HepG2 (cell line): ENCODE measurements around the gene SLC25A18. TPM values are rescaled to one million over a fixed set of nuclear protein-coding genes. Genes with fewer than 3 reads are reported as not detected.

Experiments used
- HES4 ChIP-seq: sonication (generic); formaldehyde crosslinking; IDR thresholded peaks from 2 replicates; pipeline ENCODE4 v1.9.0; 2021; ENCODE audit warnings: mild to moderate bottlenecking, missing genetic modification reagents, borderline replicate concordance
- IRX3 ChIP-seq: sonication (generic); formaldehyde crosslinking; IDR thresholded peaks from 2 replicates; pipeline ENCODE4 v1.8.1; 2023; ENCODE audit warnings: mild to moderate bottlenecking, low read depth, missing genetic modification reagents, borderline replicate concordance
- KDM2A ChIP-seq: sonication (generic); formaldehyde crosslinking; IDR thresholded peaks from 2 replicates; pipeline ENCODE4 v1.4.0; 2020; ENCODE audit warnings: low read depth, missing genetic modification reagents, borderline replicate concordance
- NFE2 ChIP-seq: sonication (generic); formaldehyde crosslinking; IDR thresholded peaks from 2 replicates; pipeline ENCODE4 v1.4.0; 2020; ENCODE audit warnings: missing genetic modification reagents
- NKX3-1 ChIP-seq: sonication (generic); formaldehyde crosslinking; IDR thresholded peaks from 2 replicates; pipeline ENCODE4 v1.5.0; 2020; ENCODE audit warnings: missing genetic modification reagents
- NR2F2 ChIP-seq: IDR thresholded peaks from 2 replicates; pipeline ENCODE4 v1.6.1; 2012; ENCODE audit warnings: low read depth, inconsistent platforms, borderline replicate concordance
- PHF8 ChIP-seq: sonication (generic); formaldehyde crosslinking; IDR thresholded peaks from 2 replicates; pipeline ENCODE4 v1.5.0; 2020; ENCODE audit warnings: missing genetic modification reagents
- RELA ChIP-seq: sonication (generic); formaldehyde crosslinking; IDR thresholded peaks from 2 replicates; pipeline ENCODE4 v1.4.0; 2020; ENCODE audit warnings: missing genetic modification reagents
- SMC3 ChIP-seq: IDR thresholded peaks from 2 replicates; pipeline ENCODE4 v1.6.1; 2011; ENCODE audit warnings: low read length, improper control_type of control experiment
- SP4 ChIP-seq: sonication (generic); formaldehyde crosslinking; IDR thresholded peaks from 2 replicates; pipeline ENCODE4 v1.8.1; 2023; ENCODE audit warnings: mild to moderate bottlenecking, missing genetic modification reagents
- TRIM24 ChIP-seq: sonication (generic); formaldehyde crosslinking; IDR thresholded peaks from 2 replicates; pipeline ENCODE4 v1.8.0; 2022; ENCODE audit warnings: mild to moderate bottlenecking, missing genetic modification reagents
- ZNF24 ChIP-seq: fragments of 450-650 bp; IDR thresholded peaks from 2 replicates; pipeline ENCODE4 v1.6.1; 2017; ENCODE audit warnings: antibody characterized with exemption, mild to moderate bottlenecking
- ZNF335 ChIP-seq: sonication (generic); formaldehyde crosslinking; IDR thresholded peaks from 2 replicates; pipeline ENCODE4 v1.4.0; 2020; ENCODE audit warnings: missing genetic modification reagents
- ZNF703 ChIP-seq: sonication (generic); formaldehyde crosslinking; IDR thresholded peaks from 2 replicates; pipeline ENCODE4 v1.5.1; 2020; ENCODE audit warnings: missing genetic modification reagents, mild to moderate bottlenecking, moderate library complexity, borderline replicate concordance
- polyA plus RNA-seq, 8 experiments: library from polyadenylated mRNA; depleted of rRNA in 3 of 8; stranded (reverse) in 7 of 8; unstranded in 1 of 8; fragments of >200 nt; fragmentation: Illumina TruSeq in 4 of 8; extraction: Trizol in 4 of 8; gene quantifications; 2 replicates each; pipeline versions ENCODE4 v1.2.1 to v1.2.3, GENCODE V29; 2011 to 2016; ENCODE audit warnings: low read depth in 4 of 8, missing spikeins in 1 of 8, mixed read lengths in 1 of 8; ENCODE audit not compliant: insufficient read depth in 1 of 8
- total RNA-seq, 5 experiments: library from RNA; depleted of rRNA; stranded (reverse); fragments of >200 nt; fragmentation: Illumina TruSeq; extraction: Trizol; gene quantifications; 2 replicates each; pipeline ENCODE4 v1.2.3, GENCODE V29; 2016; ENCODE audit warnings: low read depth in 1 of 5
- TF ChIP-seq, protein P1 (sequence below): sonication (generic); formaldehyde crosslinking; IDR thresholded peaks from 2 replicates; pipeline ENCODE4 v1.4.0; 2020; ENCODE audit warnings: mild to moderate bottlenecking, missing genetic modification reagents
- TF ChIP-seq, protein P2 (sequence below): sonication (generic); formaldehyde crosslinking; IDR thresholded peaks from 2 replicates; pipeline ENCODE4 v1.8.0; 2023; ENCODE audit warnings: mild to moderate bottlenecking, missing genetic modification reagents
- TF ChIP-seq, protein P3 (sequence below): sonication (generic); formaldehyde crosslinking; IDR thresholded peaks from 2 replicates; pipeline ENCODE4 v1.4.0; 2020; ENCODE audit warnings: mild to moderate bottlenecking, missing genetic modification reagents, borderline replicate concordance
- TF ChIP-seq, protein P4 (sequence below): sonication (generic); formaldehyde crosslinking; IDR thresholded peaks from 2 replicates; pipeline ENCODE4 v1.8.0; 2022; ENCODE audit warnings: mild to moderate bottlenecking, missing genetic modification reagents, borderline replicate concordance
- TF ChIP-seq, protein P5 (sequence below): sonication (generic); formaldehyde crosslinking; IDR thresholded peaks from 2 replicates; pipeline ENCODE4 v1.4.0; 2020; ENCODE audit warnings: missing genetic modification reagents, low read depth, mild to moderate bottlenecking, borderline replicate concordance
- TF ChIP-seq, protein P6 (sequence below): sonication (generic); formaldehyde crosslinking; IDR thresholded peaks from 2 replicates; pipeline ENCODE4 v1.8.1; 2023; ENCODE audit warnings: mild to moderate bottlenecking, missing genetic modification reagents

SLC25A18 gene
- total and polyA plus RNA-seq, 2 of the 13 experiments (the other 11 are each of a cell fraction or from before 2014, with no cell fraction given) = 0.28 to 0.75 TPM

DNA sequence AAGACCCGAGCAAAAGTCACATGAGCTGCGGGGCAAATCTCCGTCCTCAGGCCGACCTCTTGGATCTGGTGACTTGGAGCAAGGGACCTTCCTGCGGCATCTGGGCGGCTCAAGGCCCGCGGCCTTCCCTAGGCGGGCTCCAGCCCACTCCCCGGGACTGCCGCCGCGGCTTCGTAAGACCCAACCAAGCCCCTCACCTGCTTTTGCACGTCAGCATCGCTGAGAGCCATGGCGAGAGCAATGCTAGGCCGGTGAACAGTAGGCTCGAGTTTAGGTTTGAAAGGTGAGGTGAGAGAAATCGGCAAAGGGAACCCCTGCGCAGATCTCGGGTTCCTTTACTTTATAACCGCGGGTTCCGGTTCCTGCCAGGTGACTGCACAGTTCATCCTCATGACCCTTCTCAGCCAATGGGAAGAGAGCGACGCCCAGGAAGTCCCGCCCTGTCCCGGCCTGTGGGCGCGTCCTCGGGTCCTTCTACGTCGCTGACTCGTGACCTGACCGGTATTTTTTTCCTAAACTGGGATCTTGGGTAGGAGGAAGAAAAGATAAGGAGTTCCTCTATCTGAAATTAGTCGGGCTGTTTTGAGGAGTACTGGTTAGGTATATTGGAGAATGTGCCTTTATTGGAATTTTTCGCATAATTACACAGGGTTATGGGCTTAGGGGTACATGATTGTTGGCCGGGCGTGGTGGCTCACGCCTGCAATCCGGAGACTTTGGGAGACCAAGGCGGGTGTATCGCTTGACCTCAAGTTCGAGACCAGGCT lies 65.3 kb downstream of the SLC25A18 start, which contains the start of gene ATP6V1E1 (continued):
- TF ChIP-seq, protein P1, sequence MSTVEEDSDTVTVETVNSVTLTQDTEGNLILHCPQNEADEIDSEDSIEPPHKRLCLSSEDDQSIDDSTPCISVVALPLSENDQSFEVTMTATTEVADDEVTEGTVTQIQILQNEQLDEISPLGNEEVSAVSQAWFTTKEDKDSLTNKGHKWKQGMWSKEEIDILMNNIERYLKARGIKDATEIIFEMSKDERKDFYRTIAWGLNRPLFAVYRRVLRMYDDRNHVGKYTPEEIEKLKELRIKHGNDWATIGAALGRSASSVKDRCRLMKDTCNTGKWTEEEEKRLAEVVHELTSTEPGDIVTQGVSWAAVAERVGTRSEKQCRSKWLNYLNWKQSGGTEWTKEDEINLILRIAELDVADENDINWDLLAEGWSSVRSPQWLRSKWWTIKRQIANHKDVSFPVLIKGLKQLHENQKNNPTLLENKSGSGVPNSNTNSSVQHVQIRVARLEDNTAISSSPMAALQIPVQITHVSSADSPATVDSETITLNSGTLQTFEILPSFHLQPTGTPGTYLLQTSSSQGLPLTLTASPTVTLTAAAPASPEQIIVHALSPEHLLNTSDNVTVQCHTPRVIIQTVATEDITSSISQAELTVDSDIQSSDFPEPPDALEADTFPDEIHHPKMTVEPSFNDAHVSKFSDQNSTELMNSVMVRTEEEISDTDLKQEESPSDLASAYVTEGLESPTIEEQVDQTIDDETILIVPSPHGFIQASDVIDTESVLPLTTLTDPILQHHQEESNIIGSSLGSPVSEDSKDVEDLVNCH (CRISPR knock-in tag) = no peak
- TF ChIP-seq, protein P2, sequence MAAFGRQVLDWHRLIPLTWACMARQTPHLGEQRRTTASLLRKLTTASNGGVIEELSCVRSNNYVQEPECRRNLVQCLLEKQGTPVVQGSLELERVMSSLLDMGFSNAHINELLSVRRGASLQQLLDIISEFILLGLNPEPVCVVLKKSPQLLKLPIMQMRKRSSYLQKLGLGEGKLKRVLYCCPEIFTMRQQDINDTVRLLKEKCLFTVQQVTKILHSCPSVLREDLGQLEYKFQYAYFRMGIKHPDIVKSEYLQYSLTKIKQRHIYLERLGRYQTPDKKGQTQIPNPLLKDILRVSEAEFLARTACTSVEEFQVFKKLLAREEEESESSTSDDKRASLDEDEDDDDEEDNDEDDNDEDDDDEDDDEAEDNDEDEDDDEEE = no peak
- no peak for TF ChIP-seq SMC3
- no peak for TF ChIP-seq ZNF24
- peak; percentile 97 for TF ChIP-seq PHF8 (CRISPR knock-in tag)
- TF ChIP-seq SP4 (CRISPR knock-in tag) = peak; percentile 80; the same call in 1 of the 2 replicates
- TF ChIP-seq NKX3-1 (CRISPR knock-in tag) = peak; percentile 71; the same call in 1 of the 2 replicates
- TF ChIP-seq KDM2A (CRISPR knock-in tag) = peak; percentile 69; the same call in 1 of the 2 replicates
- no peak for TF ChIP-seq RELA
- TF ChIP-seq NFE2 = no peak
- TF ChIP-seq, protein P3, sequence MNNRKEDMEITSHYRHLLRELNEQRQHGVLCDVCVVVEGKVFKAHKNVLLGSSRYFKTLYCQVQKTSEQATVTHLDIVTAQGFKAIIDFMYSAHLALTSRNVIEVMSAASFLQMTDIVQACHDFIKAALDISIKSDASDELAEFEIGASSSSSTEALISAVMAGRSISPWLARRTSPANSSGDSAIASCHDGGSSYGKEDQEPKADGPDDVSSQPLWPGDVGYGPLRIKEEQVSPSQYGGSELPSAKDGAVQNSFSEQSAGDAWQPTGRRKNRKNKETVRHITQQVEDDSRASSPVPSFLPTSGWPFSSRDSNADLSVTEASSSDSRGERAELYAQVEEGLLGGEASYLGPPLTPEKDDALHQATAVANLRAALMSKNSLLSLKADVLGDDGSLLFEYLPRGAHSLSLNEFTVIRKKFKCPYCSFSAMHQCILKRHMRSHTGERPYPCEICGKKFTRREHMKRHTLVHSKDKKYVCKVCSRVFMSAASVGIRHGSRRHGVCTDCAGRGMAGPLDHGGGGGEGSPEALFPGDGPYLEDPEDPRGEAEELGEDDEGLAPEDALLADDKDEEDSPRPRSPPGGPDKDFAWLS = no peak
- TF ChIP-seq ZNF335 (CRISPR knock-in tag) = 0 out of 2 replicates have a peak, but pooled peaks have one; percentile 39
- TF ChIP-seq, protein P4, sequence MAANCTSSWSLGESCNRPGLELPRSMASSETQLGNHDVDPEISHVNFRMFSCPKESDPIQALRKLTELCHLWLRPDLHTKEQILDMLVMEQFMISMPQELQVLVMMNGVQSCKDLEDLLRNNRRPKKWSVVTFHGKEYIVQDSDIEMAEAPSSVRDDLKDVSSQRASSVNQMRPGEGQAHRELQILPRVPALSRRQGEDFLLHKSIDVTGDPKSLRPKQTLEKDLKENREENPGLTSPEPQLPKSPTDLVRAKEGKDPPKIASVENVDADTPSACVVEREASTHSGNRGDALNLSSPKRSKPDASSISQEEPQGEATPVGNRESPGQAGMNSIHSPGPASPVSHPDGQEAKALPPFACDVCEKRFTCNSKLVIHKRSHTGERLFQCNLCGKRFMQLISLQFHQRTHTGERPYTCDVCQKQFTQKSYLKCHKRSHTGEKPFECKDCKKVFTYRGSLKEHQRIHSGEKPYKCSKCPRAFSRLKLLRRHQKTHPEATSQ (CRISPR knock-in tag) = peak; percentile 6; the same call in 1 of the 2 replicates
- TF ChIP-seq NR2F2 = no peak
- TF ChIP-seq HES4 (CRISPR knock-in tag) = 0 out of 2 replicates have a peak, but pooled peaks have one; percentile 44
- no peak for TF ChIP-seq ZNF703 (CRISPR knock-in tag)
- TF ChIP-seq, protein P5, sequence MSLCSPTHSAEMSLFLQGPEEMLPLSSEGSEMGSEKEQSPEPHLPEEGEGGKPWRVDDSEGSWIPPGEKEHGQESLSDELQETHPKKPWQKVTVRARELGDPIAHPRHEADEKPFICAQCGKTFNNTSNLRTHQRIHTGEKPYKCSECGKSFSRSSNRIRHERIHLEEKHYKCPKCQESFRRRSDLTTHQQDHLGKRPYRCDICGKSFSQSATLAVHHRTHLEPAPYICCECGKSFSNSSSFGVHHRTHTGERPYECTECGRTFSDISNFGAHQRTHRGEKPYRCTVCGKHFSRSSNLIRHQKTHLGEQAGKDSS (CRISPR knock-in tag) = no peak; the same call in 1 of the 2 replicates
- peak; percentile 58; the same call in 1 of the 2 replicates for TF ChIP-seq IRX3 (CRISPR knock-in tag)
- no peak for TF ChIP-seq TRIM24 (CRISPR knock-in tag)
- TF ChIP-seq, protein P6, sequence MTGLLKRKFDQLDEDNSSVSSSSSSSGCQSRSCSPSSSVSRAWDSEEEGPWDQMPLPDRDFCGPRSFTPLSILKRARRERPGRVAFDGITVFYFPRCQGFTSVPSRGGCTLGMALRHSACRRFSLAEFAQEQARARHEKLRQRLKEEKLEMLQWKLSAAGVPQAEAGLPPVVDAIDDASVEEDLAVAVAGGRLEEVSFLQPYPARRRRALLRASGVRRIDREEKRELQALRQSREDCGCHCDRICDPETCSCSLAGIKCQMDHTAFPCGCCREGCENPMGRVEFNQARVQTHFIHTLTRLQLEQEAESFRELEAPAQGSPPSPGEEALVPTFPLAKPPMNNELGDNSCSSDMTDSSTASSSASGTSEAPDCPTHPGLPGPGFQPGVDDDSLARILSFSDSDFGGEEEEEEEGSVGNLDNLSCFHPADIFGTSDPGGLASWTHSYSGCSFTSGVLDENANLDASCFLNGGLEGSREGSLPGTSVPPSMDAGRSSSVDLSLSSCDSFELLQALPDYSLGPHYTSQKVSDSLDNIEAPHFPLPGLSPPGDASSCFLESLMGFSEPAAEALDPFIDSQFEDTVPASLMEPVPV (CRISPR knock-in tag) = no peak
